Subcutaneous adipose tissue (tissue), 4 donors: ENCODE measurements around the gene MYF5. TPM values are rescaled to one million over a fixed set of nuclear protein-coding genes. Genes with fewer than 3 reads are reported as not detected.

ENCODE experiments used
- CTCF ChIP-seq: fragments of 450-650 bp; IDR thresholded peaks from one replicate; pipeline ENCODE4 v1.5.1; 2016; ENCODE audit warnings: low read depth, mild to moderate bottlenecking, control low read depth, antibody characterized with exemption, moderate library complexity
- total RNA-seq, 4 donors: library from RNA; depleted of rRNA; stranded (reverse); fragments of >200 nt; gene quantifications; one replicate each; pipeline ENCODE4 v1.1.0, GENCODE V29; 2016

The MYF5 gene
- total RNA-seq, 4 donors from 2014 or later: not detected

GRCh38 chr12:80684077-80684495 lies 32.6 kb upstream of the MYF5 start:
- no peak for TF ChIP-seq CTCF

- no peak for TF ChIP-seq CTCF
These were observed 26.6 kb upstream of the MYF5 start for GRCh38 chr12:80690090-80690489.

- TF ChIP-seq CTCF: no peak
These were observed 26.2 kb upstream of the MYF5 start for GRCh38 chr12:80690513-80690912.

- TF ChIP-seq CTCF: no peak
These were observed 24.6 kb upstream of the MYF5 start for GRCh38 chr12:80692114-80692513.

- no peak for TF ChIP-seq CTCF
These were observed 19.3 kb upstream of the MYF5 start for GRCh38 chr12:80697270-80697887.

GRCh38 chr12:80698256-80698655 lies 18.5 kb upstream of the MYF5 start:
- TF ChIP-seq CTCF: no peak

GRCh38 chr12:80698847-80699542 lies 17.7 kb upstream of the MYF5 start:
- no peak for TF ChIP-seq CTCF
